Upper lobe of left lung (tissue), 4 donors: Measurements from ENCODE around the gene PRXL2A.

ENCODE experiments used
- POLR2AphosphoS5 ChIP-seq, 2 donors: sonication (generic); formaldehyde crosslinking; IDR thresholded peaks; one replicate each; pipeline ENCODE4 v1.5.1; 2017; ENCODE audit warnings: antibody characterized with exemption in 2 of 2
- TF ChIP-seq, protein P1 (sequence below), 6 experiments: fragments of 450-650 bp in 4 of 6; fragments of 200-600 bp in 2 of 6; sonication (generic) in 2 of 6; IDR thresholded peaks; one replicate each; pipeline ENCODE4 v1.5.1; 2016 to 2019; ENCODE audit warnings: antibody characterized with exemption in 6 of 6

DNA sequence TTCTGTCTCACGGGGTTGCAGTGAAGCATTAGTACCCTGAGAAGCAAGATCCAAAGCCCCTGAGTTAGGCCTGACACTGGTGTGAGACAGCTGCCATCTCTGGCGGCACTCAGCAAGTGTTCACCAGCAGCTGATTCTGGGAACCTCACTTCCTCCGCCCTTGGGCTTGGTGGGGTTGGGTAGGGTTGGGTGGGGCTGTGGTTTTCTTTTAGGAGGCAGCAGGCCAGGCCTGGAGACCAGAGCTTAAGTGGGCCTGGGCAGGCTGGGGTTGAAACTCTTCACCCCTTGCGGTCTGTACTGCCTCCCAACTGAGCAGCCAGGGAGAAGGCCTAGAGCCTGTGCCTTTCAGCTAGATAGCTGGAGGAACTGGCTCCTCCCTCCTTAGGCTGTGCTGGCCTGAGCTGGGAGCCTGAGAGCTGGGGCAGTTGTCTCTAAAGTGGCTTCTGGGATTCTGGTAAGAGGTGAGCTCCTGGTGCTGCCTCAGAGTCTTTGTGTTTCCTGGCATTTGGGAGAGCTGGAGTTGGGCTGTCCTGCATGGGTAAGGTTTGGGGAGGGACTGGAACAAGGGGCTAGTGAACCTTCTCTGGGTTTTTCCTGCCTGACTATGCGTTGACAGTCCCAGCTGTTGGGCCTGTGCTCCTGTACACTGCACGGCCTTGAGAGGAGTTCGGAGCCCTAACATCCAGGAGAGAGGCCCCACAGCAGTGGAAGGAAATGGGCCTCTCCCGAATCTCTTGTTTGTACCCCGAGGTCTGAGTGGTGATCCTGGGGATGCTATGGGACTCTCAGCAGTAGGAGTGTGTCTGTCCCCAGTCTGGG lies 50.9 kb downstream of the PRXL2A start:
- TF ChIP-seq, protein P1, sequence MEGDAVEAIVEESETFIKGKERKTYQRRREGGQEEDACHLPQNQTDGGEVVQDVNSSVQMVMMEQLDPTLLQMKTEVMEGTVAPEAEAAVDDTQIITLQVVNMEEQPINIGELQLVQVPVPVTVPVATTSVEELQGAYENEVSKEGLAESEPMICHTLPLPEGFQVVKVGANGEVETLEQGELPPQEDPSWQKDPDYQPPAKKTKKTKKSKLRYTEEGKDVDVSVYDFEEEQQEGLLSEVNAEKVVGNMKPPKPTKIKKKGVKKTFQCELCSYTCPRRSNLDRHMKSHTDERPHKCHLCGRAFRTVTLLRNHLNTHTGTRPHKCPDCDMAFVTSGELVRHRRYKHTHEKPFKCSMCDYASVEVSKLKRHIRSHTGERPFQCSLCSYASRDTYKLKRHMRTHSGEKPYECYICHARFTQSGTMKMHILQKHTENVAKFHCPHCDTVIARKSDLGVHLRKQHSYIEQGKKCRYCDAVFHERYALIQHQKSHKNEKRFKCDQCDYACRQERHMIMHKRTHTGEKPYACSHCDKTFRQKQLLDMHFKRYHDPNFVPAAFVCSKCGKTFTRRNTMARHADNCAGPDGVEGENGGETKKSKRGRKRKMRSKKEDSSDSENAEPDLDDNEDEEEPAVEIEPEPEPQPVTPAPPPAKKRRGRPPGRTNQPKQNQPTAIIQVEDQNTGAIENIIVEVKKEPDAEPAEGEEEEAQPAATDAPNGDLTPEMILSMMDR (IDR thresholded peaks at IDR 0.05), result no peak
- peak in 1 of 2 donors; percentile 80 for TF ChIP-seq POLR2AphosphoS5 (IDR thresholded peaks at IDR 0.05)
